HCT116 (cell line): ENCODE measurements around the gene FOXD4L1. TPM values are rescaled to one million over a fixed set of nuclear protein-coding genes. Genes with fewer than 3 reads are reported as not detected.
A peak's percentile ranks its signal among the peaks of the same experiment; 100 is the strongest.
"Not testable (repeated sequence)": the region's sequence is repeated elsewhere in the genome, so short reads cannot be mapped to it uniquely, and the experiment has no call there.

Source experiments
- ATAC-seq: fragments of 200-7000 bp; cut with Tn5 transposase; 2 replicates; pipeline ENCODE4 v1.9.1; 2020; ENCODE audit warnings: mild to moderate bottlenecking, moderate library complexity
- Bru-seq: library from RNA; stranded (reverse); fragments of 400-500 nt; gene quantifications from one replicate; lab custom pipeline; 2021; lab: Mats Ljungman, UMichigan
- BruChase-seq, 2 experiments: library from RNA; stranded (reverse); fragments of 400-500 nt; gene quantifications; one replicate each; lab custom pipeline; 2021; lab: Mats Ljungman, UMichigan
- BruUV-seq: library from RNA; stranded (reverse); fragments of 400-500 nt; replicated peaks from 2 replicates; lab custom pipeline; 2021; lab: Mats Ljungman, UMichigan
- CTCF ChIA-PET: fragments of 300-600 bp; sonication (Branson Sonifier 250); formaldehyde crosslinking; loops from one replicate; lab custom pipeline; 2021; ENCODE audit warnings: antibody characterized with exemption; lab: Charles Lee
- POLR2A ChIA-PET: fragments of 300-600, 350-600 bp; sonication (Branson Sonifier 250); formaldehyde crosslinking; loops from one replicate; lab custom pipeline; 2021; ENCODE audit warnings: antibody characterized with exemption; lab: Charles Lee
- RAD21 ChIA-PET, 2 experiments: fragments of 300-600 bp; sonication (Branson Sonifier 250); formaldehyde crosslinking; loops; one replicate each; lab custom pipeline; 2023; ENCODE audit warnings: low total read pairs in 2 of 2; ENCODE audit not compliant: uncharacterized antibody in 2 of 2, unreplicated experiment in 2 of 2, low non-redundant PET in 1 of 2; lab: Charles Lee
- DNase-seq: peaks from one replicate; pipeline ENCODE4 v3.0.0-alpha.2; 2010; ENCODE audit warnings: low read depth, low spot score
- H2AFZ ChIP-seq: fragments of 200-600 bp; shearing (Covaris generic), sonication (generic); 2 replicates; pipeline ENCODE4 v1.6.1; 2017; ENCODE audit warnings: low read depth, mixed run types, mixed read lengths, antibody characterized with exemption, low read length; ENCODE audit not compliant: poor library complexity, severe bottlenecking
- H3K27ac ChIP-seq: 2 replicates; pipeline ENCODE4 v1.5.1; 2012; ENCODE audit warnings: low read depth, low read length
- H3K27me3 ChIP-seq: fragments of 200-600 bp; sonication (generic); 2 replicates; pipeline ENCODE4 v1.6.1; 2016; ENCODE audit warnings: mixed run types, low read length, mixed read lengths; ENCODE audit not compliant: insufficient read depth
- H3K36me3 ChIP-seq, 2 experiments: fragments of 200-500 bp in 1 of 2; fragments of 200-600 bp in 1 of 2; sonication (Bioruptor generic) in 1 of 2; sonication (generic) in 1 of 2; 2 replicates each; pipeline versions ENCODE4 v1.5.1 to v1.6.1; 2014 to 2016; ENCODE audit warnings: low read length in 2 of 2, inconsistent platforms in 1 of 2, mixed read lengths in 1 of 2, mixed run types in 1 of 2; ENCODE audit not compliant: insufficient read depth in 2 of 2, control insufficient read depth in 1 of 2
- H3K4me1 ChIP-seq, 2 experiments: fragments of 200-600 bp in 1 of 2; sonication (generic) in 1 of 2; 2 replicates each; pipeline versions ENCODE4 v1.5.1 to v1.6.1; 2012 to 2017; ENCODE audit warnings: low read length in 2 of 2, inconsistent platforms in 1 of 2, mild to moderate bottlenecking in 1 of 2, mixed read lengths in 1 of 2, mixed run types in 1 of 2, moderate library complexity in 1 of 2; ENCODE audit not compliant: insufficient read depth in 2 of 2, control insufficient read depth in 1 of 2
- H3K4me2 ChIP-seq: fragments of 200-600 bp; sonication (generic); 2 replicates; pipeline ENCODE4 v1.6.1; 2017; ENCODE audit warnings: mixed run types, low read length, mixed read lengths
- H3K4me3 ChIP-seq, 2 experiments: fragments of 200-600 bp in 1 of 2; sonication (generic) in 1 of 2; replicated peaks in 1 of 2; 2 replicates each; pipeline ENCODE4 v1.5.1; 2011 to 2016; ENCODE audit warnings: low read length in 2 of 2, control low read depth in 1 of 2, low read depth in 1 of 2, mild to moderate bottlenecking in 1 of 2, mixed read lengths in 1 of 2, mixed run types in 1 of 2
- H3K79me2 ChIP-seq: fragments of 200-600 bp; sonication (generic); 2 replicates; pipeline ENCODE4 v1.6.1; 2017; ENCODE audit warnings: mild to moderate bottlenecking, mixed run types, low read length, moderate library complexity, mixed read lengths; ENCODE audit not compliant: insufficient read depth
- H3K9ac ChIP-seq: fragments of 200-600 bp; sonication (generic); 2 replicates; pipeline ENCODE4 v1.6.1; 2016; ENCODE audit warnings: low read length, mixed read lengths
- H3K9me2 ChIP-seq: fragments of 200-600 bp; sonication (generic), shearing (Covaris generic); 2 replicates; pipeline ENCODE4 v1.6.1; 2017; ENCODE audit warnings: mixed run types, mild to moderate bottlenecking, moderate library complexity; ENCODE audit not compliant: insufficient read depth
- H3K9me3 ChIP-seq, 2 experiments: fragments of 200-500 bp in 1 of 2; fragments of 200-600 bp in 1 of 2; sonication (Bioruptor generic) in 1 of 2; sonication (generic) in 1 of 2; 2 replicates each; pipeline ENCODE4 v1.6.1; 2014 to 2017; ENCODE audit warnings: low read length in 2 of 2, mixed read lengths in 2 of 2, inconsistent platforms in 1 of 2, low read depth in 1 of 2, mild to moderate bottlenecking in 1 of 2, mixed run types in 1 of 2, moderate library complexity in 1 of 2; ENCODE audit not compliant: control insufficient read depth in 1 of 2, insufficient read depth in 1 of 2
- H4K20me1 ChIP-seq: fragments of 200-600 bp; sonication (generic), shearing (Covaris generic); 2 replicates; pipeline ENCODE4 v1.6.1; 2017; ENCODE audit warnings: mixed run types, mild to moderate bottlenecking, moderate library complexity; ENCODE audit not compliant: insufficient read depth
- intact Hi-C: fragments of 100-400 bp; cut with micrococcal nuclease; formaldehyde crosslinking; loops from 2 replicates; pipeline ENCODE4 v1.10.0; 2022
- long read RNA-seq: library from polyadenylated mRNA; unstranded; transcript quantifications from one replicate; pipeline ENCODE4 v2.0.0, GENCODE V29; 2021; ENCODE audit not compliant: unreplicated experiment
- polyA plus RNA-seq: library from polyadenylated mRNA; unstranded; fragments of >200 nt; gene quantifications from 2 replicates; pipeline ENCODE4 v1.2.1, GENCODE V29; 2012; ENCODE audit warnings: missing spikeins
- total RNA-seq: library from RNA; stranded (reverse); gene quantifications from one replicate; pipeline ENCODE4 v1.2.1, GENCODE V29; 2021; ENCODE audit not compliant: unreplicated experiment

The FOXD4L1 gene
- 0.64 TPM for total RNA-seq
- 0.10 and 0.13 TPM in 2 replicates for polyA plus RNA-seq
- Bru-seq, nascent RNA, result percentile 50 among the genes with signal in this experiment
- BruChase-seq, experiment 1, labeled RNA remaining after a 6-hour chase, result percentile 67 among the genes with signal in this experiment
- percentile 59 among the genes with signal in this experiment for BruChase-seq, experiment 2, labeled RNA remaining after a 2-hour chase
- long read RNA-seq, result 0 reads

DNA sequence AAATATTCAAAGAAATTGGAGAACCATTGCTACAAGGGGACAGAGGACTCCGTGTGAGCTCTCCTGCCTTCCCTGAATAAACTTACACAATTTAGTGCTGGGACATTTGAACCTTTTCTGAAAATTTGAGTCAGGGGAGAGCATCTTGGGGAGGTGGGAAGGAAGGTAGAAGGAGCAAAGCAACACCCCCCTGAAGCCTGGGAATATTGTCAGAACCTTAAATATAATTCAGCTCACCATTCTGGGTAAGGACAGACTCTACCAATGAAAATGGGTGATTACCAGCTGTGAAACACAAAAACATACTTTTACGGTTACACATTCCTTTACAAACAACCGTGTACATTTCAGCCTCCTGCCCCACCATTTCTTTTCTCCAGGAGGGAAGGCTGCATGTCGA is at the start of gene FOXD4L1:
TSS of gene FOXD4L1 (plus strand) at position 301 of the 400 bp plus-strand sequence. CDS start 592 bp downstream, outside the sequence.
- H3K27ac ChIP-seq, H2AFZ ChIP-seq, H3K9ac ChIP-seq, H3K4me1 ChIP-seq, intact Hi-C loops, CTCF ChIA-PET, ATAC-seq, H3K9me3 ChIP-seq, POLR2A ChIA-PET, H3K4me2 ChIP-seq, H3K79me2 ChIP-seq, RAD21 ChIA-PET, BruUV-seq, H3K27me3 ChIP-seq, H3K9me2 ChIP-seq, H3K36me3 ChIP-seq, DNase-seq, H4K20me1 ChIP-seq, H3K4me3 ChIP-seq: not testable (repeated sequence)

DNA sequence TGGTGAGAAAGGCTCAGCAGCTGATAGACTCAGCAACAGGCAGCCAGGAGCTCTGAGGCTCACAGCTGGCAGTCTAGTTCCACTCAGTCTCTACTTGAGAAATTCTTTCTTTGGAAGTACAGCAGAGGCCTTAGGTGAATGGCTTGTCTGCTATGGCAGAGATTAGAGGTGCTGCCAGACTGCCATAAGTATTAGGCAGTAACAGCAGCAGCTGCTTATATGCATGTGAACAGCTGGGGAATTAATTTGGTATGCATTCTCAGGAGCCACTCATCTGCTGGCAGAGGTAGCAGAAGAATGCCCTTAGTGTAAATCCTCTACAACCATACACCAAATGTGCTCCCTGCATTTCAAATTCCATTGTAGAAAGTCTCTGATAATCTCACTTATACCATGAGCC is 32.7 kb upstream of the FOXD4L1 start:
- H3K4me3 ChIP-seq, H3K4me1 ChIP-seq, H3K9ac ChIP-seq, H3K36me3 ChIP-seq, POLR2A ChIA-PET, H3K79me2 ChIP-seq, H4K20me1 ChIP-seq, RAD21 ChIA-PET, H3K27me3 ChIP-seq, H3K4me2 ChIP-seq, H2AFZ ChIP-seq, H3K9me3 ChIP-seq, intact Hi-C loops, H3K9me2 ChIP-seq, H3K27ac ChIP-seq, ATAC-seq, BruUV-seq, DNase-seq, CTCF ChIA-PET: not testable (repeated sequence)

DNA sequence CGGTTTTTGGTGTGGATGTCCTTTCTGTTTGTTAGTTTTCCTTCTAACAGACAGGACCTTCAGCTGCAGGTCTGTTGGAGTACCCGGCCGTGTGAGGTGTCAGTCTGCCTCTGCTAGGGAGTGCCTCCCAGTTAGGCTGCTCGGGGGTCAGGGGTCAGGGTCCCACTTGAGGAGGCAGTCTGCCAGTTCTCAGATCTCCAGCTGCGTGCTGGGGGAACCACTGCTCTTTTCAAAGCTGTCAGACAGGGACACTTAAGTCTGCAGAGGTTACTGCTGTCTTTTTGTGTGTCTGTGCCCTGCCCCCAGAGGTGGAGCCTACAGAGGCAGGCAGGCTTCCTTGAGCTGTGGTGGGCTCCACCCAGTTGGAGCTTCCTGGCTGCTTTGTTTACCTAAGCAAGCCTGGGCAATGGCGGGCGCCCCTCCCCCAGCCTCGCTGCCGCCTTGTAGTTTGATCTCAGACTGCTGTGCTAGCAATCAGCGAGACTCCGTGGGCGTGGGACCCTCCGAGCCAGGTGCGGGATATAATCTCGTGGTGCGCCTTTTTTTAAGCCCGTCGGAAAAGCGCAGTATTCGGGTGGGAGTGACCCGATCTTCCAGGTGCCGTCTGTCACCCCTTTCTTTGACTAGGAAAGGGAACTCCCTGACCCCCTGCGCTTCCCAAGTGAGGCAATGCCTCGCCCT is 21.6 kb upstream of the FOXD4L1 start:
- H3K4me3 ChIP-seq, H3K9ac ChIP-seq, H3K4me2 ChIP-seq, CTCF ChIA-PET, H4K20me1 ChIP-seq, H3K27ac ChIP-seq, BruUV-seq, H2AFZ ChIP-seq, DNase-seq, H3K36me3 ChIP-seq, H3K27me3 ChIP-seq, POLR2A ChIA-PET, intact Hi-C loops, H3K4me1 ChIP-seq, H3K9me3 ChIP-seq, H3K9me2 ChIP-seq, ATAC-seq, RAD21 ChIA-PET, H3K79me2 ChIP-seq: not testable (repeated sequence)

GRCh38 chr2:113496527-113496926 is 1.9 kb upstream of the FOXD4L1 start:
- intact Hi-C loops, H3K36me3 ChIP-seq, H3K27ac ChIP-seq, H3K4me3 ChIP-seq, RAD21 ChIA-PET, H4K20me1 ChIP-seq, H3K4me1 ChIP-seq, POLR2A ChIA-PET, ATAC-seq, BruUV-seq, H2AFZ ChIP-seq, H3K9me3 ChIP-seq, H3K27me3 ChIP-seq, H3K79me2 ChIP-seq, H3K4me2 ChIP-seq, CTCF ChIA-PET, DNase-seq, H3K9ac ChIP-seq, H3K9me2 ChIP-seq: not testable (repeated sequence)
